HG03066 (cell line): ENCODE measurements around the gene DPM2.
A peak's percentile ranks its signal among the peaks of the same experiment; 100 is the strongest.

Source experiments
- ATAC-seq: cut with Tn5 transposase; IDR thresholded peaks from one replicate; pipeline ENCODE4 v1.9.1; 2021; ENCODE audit warnings: low read depth; ENCODE audit not compliant: unreplicated experiment

The DPM2 gene, protein sequence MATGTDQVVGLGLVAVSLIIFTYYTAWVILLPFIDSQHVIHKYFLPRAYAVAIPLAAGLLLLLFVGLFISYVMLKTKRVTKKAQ

DNA sequence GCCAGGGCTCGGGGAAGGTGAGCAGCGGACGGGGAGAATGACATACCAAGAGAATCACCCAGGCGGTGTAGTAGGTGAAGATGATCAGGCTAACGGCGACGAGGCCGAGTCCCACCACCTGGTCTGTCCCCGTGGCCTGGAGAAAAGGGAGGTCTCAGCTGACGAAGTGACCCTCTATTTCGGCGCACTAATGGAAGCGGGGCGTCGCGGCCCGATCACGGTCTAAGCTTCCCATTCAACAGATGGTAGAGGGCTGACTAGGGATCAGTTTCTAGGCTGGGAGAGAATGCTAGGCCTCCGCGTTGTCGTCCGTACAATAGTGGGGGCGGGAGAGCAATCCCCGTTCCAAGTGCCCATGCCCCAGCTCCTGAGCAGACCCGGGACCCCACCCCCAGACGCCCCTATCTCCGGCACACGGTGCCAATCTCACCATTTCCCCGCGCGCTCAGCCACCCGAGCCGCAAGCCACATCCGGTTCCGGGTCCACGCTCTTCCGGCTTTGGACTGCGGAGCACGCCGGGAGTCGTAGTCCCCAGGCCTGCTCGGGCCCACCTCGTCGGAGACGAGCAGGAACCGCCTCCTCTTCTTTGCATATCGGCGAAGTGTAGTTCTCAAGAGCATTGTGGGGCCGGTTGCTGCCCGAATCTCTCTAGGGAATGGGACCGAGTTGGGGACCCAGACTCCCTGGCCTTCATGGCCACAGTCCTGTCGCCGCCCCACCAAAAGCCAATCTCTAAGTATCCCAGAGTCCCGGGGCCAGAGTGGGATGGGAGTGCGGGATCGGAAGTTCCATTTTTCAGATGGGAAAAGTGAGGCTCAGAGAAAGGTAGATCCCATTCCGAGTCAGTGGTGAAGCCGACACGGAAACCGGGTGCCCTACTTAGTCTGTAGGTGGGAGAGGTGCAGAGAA lies at the start of gene DPM2:
TSS of gene DPM2 (minus strand) at position 467 of the 910 bp plus-strand sequence. CDS start at position 433, 34 bp downstream.
- ATAC-seq = peak; percentile 97

DNA sequence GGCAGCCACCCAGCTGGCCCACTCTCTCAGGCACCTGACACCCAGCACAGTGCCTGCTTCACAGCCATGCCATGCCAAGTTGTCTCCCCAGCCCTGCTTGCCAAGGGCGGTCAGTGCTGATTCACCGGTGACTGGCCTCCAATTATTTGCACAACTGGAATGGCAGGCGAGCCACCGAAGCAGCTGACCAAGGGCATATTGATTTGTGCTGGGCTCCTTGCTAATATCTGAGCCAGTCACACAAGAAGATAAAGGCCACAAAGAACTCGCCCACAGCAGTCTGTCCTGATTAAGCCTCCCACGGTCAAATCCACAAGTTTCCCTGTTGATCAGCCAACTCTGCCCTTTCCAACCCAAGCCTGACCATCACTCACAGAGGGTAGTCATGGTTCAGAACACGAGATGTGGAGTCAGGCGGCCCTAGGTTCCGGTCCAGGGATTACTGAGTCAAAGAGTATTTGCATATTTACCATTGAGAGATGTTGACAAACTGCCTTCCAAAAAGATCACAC lies 49.5 kb upstream of the DPM2 start:
- ATAC-seq = no peak

DNA sequence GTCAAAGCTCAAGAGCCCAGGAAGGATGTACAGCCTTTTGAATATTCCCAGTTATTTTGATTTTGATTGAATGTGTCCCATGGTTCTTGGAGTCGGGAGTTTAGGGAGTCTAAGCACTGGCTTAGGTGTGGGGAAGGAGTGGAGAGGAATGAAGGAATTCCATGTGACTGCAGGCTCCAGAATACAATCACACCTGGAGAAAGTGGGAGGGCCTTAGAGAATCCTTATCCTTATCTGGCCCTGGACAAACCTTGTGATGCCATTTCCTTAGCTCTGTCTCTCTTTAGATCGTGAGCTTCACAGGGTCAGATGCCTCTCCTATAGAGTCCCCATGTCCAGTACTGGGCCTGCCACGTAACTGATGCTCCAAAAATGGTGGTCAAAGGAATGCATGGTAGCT lies 47.4 kb upstream of the DPM2 start:
- no peak for ATAC-seq

DNA sequence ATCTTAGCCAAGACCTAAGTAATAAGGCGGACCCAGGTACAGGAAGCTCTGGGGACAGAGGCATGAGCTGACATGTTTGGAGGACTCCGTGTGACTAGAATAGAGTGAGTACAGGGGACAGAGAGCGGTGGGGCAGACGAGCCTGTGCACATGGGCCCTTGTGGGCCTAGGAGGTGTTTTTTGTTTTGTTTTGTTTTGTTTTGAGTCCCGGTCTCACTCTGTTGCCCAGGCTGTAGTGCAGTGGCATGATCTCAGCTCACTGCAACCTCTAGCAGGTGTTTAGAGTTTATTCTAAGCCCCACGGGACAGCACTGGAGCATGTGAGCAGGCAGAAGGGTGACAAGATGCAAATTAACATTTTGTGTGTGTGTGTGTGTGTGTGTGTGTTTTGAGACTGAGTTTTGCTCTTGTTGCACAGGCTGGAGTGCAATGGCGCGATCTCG lies 46.2 kb upstream of the DPM2 start:
- ATAC-seq = peak; percentile 34

DNA sequence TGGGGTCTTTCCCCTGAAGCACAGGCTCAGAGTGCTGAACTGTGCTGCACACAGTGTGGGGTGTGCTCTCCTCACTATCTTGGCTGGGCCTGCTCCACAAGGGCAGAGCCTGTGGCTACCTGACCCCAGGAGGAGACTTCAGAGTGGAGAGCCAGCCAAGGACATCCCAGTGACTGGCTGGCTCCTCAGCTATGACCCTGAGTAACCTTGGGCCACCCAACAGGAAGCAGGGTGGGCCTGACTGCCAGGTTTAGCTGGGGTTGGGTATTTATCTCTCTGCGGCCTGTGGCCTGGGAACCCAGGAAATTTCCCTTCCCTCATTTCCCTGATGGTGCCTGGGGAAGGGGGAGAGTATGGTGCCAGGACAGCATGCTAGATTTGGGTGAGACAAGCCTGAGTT lies 45.3 kb upstream of the DPM2 start:
- ATAC-seq = no peak

DNA sequence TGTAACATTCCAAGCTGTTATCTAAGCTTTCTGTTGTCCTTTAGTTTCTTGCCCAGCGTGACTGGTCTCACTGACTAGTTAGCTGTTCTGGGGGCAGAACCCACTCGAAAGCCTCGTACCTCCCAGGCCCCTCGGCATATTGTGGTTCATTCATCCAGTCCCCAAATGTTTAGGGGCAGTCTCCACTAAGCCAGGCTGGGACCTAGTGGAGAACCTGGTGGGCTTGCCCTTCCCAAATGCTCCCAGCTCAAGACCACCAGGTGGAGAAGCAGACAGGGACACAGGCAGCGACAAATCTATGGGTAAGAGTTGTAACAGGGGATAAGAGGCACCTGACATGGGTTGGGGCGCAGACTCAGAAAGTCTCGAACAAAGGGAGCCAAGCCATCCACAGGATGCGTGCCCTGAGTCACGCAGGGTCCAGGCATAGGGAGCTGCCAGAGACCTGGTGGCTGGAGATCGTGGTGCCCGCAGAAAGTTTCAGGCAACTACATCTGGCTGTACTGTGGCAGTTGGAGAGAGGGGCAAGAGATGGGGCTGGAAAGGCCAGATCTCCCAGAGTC lies 44.0 kb upstream of the DPM2 start:
- ATAC-seq = no peak

DNA sequence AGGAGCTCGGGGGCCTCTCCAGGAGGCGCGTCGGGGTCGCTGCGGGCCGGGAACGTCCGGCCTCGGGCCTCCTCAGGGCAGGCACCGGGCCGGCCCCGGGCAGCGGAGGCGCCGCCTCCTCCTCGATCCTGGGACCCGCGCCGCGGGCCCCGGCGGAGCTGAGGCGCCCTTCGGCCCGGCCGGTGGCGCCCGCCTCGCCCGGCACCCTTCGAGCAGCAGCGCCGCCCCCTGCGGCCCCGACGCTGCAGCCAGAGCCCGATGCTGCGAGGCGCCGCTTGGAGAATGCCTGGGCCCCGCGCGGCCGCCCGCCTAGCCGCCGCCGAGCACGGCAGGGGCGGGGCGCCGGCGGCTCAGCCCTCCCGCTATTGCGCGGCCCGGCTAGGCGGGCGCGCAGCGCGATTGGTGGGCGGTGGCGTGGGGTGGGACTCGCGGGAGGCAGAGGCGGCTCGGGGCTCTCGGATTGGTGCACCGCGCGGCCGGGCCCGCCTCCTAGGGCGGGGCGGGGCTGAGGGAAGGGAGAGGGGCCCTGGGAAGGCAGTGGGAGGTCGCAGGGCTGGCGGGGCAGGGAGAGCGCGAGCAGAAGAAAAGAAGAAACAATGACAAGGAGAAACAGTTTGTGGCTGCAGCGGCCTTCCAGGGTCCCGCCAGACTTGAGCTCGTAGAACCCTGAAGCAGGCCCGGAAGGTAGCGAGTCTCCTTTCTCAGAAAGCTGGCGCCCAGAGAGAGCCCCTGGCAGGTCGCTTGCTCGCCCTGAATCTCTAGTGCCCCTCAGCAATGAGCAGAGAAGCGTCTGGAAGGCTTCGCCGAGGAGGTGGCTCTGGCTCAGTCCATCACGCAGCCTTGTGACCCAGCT lies 43.3 kb upstream of the DPM2 start, which contains the start of gene EEIG1:
TSS of gene EEIG1 (minus strand) at position 284 of the 853 bp plus-strand sequence. CDS start 852 bp downstream, outside the sequence.
- ATAC-seq = peak; percentile 63

DNA sequence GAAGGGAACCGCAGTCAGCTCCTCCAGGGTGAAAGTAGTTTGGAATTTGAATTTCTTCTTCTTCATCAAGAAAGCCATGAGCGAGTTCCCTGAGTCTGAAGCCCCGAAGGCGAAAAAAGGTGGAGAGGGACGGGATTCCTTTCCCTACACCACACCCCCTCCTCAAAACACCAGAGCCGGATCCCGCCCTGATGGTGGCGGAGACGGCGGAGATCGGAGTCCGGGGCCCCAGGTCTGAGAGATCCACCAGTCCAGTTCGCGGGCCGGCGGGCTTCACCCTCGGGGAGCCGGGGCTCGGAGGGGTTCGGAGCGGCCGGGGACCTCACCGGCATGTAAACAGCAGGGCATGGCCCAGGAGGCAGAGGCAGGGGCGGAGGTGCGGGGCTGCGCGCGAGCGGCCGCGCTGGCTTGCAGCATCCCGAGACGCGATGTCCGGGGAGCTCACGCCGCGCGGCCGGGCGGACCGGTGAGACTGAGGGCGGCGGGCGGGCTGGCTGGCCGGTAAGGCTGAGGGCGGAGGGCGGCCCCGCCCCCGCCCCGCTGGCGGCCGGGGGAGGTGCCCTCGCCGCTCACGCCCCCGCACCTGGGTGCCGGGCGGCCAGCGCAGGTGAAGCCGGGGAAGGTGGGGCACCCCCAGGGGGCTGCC lies 42.5 kb upstream of the DPM2 start:
- peak; percentile 26 for ATAC-seq

DNA sequence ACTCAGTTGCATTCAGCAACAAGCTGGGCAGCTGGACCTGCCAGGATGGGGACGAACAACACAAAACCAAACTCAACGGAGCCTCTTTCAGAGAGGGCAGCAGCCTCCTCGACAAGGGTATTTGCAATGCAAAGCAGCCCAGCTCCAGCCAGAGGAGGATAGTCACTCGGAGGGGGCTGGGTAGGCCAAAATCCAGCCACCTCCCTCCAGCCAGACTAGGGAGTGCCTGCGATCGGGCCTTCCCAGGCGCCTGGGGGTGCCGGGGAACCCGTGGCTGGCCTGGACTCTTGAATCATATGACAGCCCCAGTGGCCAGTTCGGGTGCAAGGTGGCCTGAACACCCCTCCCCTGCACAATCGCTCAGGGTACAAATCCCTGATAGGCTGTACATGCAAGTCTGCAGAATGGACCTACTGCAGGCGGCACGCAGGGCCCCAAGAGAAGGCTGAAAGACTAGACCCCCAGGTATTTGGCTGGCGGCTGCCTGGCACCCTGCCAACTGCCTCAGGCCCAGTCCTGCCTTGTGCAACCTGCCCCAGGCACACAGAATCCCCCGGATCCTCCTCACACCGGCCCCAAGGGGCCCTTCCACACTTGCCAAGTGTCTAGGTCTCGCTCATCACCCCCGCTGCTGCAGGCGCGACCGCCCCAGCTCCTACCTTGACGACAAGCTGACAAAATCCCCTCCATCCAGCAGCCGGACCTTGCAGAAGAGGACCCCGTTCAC lies 41.8 kb upstream of the DPM2 start:
- no peak for ATAC-seq

DNA sequence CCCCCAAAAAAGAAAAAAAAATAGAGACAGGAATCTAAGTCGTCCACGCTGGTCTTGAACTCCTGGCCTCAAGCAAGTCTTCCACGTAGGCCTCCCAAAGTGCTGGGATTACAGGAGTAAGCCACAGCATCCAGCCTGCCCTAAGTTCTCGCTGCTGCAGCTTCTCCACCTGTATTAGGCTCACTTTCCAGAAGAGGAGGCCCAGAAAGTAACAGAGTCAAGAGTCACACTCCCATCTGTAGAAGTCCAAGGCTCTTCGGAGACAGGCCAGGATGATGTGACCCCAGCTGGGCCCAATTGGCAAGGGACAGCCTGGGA lies 41.3 kb upstream of the DPM2 start:
- ATAC-seq = no peak

DNA sequence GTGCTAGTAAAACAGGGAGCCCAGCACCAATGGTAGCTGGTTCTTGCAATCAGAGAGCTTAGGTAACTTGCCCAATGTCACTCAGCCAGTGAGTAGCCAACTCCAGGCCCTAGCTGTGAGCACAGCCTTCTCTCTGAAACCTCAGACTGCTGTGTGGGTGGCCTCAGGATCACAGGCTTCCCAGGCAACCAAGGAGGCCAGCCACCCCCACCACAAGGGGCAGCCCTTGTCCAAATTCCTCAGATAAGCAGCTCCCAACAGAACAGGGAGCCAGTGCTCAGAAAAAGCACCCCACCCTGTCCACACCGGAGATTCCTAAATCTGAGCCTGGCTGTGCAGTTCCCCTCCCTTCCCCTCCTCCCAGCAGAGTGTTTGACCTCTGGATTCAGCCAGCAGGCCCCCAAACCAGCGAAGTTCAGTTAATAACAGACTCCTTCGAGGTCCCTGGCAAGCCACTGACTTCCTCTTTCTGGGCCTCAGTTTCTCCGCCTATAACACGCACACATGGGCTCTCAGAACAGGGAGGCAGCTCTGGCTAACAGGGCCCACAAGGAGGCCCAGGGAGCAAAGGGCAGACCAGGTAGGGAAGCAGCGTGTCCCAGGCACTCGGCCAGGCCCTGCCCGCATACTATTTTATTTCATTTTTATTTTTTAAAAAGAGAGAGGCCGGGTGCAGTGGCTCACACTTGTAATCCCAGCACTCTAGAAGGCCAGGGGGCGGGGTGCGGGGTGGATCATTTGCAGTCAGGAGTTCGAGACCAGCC lies 40.4 kb upstream of the DPM2 start:
- ATAC-seq = no peak

DNA sequence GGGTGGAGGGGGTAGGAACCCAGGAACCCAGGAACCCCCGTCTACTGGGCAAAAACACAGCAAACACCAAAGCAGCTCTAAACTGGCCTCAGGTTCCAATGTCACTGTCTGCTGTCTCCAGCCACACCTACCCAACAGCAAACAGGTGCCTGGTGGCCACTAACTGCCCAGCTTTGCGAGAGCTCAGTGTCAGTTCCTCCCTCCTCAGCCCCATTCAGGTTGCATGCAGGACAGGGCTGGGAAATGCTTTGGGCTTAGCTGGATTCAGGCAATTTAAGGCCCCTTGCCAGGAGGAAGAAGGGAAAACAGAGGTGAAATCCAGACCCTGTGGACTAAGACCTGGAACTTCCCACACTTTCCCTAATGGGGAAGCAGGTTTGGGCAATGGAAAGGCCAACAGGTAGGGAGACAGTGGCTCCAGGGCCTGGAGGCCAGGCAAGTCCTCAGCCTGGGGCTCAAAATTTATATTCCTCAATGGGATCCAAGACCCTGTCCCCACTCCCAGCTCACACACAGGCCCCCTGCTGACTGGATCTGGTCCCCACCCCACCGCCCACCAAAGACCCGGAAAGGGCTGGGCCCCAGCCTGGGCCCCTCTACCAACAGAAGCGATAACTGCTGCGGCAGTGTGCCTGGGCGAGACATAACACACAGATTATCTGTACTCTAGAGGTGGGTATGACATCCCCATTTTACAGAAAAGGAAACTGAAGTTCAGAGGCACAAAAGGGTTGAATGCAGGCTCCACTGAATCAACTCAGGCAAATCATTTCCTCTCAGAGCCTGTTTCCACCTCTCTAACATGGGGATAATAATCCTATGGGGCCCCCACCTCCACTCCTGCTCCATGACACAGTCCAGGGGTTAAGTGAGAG lies 39.6 kb upstream of the DPM2 start:
- ATAC-seq = no peak

DNA sequence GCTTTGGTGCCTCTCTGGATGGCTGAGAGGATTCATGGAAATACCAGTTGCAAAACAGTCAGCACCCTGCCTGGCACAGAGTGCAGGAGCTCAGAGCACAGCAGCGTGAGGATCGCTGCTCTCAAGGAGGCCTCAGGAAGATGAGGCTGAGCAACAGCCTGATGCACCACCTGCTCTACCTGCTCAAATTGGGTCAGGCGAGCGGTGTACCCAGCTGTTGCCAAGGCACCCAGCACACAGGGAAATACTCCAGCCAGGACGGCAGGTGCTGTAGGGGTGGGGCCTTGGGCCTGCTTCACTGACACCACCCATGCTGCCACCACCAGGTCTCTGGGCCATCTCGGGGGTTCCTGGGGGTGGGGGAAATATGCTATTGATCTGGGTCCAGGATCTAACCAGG lies 38.8 kb upstream of the DPM2 start:
- ATAC-seq = no peak

DNA sequence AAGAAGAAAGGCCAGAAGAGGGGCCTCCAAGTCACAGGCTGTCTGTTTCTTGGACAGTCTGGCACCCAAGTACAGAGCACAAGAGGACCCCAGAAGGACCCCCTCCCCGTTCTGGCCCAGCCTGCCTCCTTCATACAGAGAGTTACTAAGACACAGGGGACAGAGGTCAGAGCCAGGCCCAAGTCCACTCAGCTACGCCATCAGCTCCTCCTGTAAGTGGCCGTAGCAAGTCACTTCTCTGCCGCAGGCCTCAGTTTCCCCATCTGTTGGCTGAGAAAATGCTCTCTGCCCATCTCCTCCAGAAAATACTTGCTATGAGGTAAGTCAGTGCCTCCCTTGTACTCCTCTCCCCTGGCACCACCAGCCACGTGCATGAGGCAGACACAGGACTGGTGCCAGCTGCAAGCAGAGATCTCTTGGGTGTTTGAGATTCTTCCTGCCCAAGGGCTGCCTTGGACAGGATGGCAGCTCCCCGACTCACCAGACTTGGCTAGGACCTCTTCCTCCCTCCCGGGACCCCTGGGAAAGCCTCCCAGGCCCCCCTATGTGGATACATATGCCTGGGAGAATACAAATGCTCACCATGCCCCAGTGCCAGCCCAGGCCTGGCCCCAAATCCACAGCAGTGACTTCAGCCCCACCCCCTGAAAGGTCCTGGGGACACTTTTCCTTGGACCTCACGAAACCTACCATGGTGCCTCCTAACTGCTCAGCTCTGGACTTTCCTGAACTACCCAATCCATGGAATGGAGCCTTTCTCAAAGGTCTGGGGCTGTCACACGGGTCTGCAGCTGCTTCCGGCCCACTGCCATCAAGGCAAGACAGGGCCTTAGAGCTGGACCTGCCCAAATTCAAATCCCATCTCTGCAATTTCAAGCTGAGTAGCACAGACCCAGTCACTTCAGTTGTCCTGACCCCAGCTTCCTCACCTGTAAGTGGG lies 38.0 kb upstream of the DPM2 start:
- ATAC-seq = no peak

DNA sequence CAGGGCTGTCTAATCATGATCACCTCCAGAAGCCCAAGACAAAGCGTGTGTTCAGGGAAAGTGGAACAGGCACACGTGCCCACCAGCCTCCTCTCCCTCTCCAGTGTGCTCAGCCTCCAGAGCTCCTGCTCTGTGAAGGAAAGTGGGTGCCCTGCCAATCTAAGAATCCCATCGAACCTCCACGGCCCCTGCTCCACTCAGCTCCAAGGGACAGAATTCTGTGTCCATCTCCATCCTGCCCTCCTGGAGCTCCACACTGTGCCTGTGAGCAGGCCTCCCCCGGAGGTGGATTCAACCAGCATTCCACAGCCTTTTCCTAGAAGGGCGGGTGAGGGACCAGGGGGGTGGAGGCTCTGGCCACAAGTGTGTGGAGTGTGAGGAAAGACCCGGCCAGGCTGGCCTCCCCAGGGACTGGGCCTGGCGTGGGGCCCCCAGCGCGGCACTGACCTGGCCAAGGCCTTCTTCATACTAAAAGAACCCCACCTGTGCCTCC lies 37.2 kb upstream of the DPM2 start:
- ATAC-seq = no peak

DNA sequence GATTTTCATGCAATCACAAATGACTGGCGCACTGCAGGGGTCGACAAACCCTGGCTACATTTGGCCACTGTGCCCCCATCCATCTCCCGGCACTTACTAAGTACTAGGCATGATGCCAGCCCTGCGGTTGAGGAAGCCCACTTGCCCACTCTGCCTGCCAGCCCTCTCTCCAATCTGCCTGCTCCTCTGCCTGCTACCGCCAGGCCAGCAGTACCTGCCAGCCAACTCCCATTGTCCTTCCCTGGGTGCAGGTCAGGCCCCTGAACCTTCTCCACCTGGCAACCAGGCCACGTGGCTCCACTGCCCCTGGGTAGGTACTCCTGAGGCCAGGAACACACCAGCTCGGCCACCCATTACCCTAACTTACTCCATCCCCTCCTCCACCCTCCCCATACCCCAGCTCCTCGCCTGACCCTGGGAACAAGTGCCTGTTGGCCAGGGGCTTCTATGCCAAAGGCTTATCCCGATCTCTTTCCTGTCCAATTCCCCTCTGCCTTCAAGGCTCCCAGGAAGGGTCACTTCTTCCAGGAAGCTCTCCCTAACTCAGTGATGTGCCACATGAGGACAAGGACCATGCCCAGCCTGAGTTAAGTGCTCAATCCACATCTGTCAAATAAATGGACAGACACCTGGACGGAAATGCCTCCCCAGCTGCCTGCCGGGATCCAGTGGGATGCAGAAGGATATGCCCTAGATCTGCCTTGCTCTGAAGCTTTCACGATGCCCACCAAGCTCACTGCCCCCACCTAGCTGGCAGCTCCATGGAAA lies 36.5 kb upstream of the DPM2 start:
- ATAC-seq = no peak
